Mucosa of descending colon (tissue), 3 donors: ENCODE data around the gene CECR2. TPM values are rescaled to one million over a fixed set of nuclear protein-coding genes. Genes with fewer than 3 reads are reported as not detected.

Source experiments
- ATAC-seq: fragments of 200-7000 bp; cut with Tn5 transposase; one replicate; pipeline ENCODE4 v1.9.1; 2020; ENCODE audit warnings: mild to moderate bottlenecking, moderate library complexity
- DNase-seq, 3 donors: peaks; one replicate each; pipeline ENCODE4 v3.0.0-alpha.2; 2020
- H3K36me3 ChIP-seq: fragments of 200-600 bp; one replicate; pipeline ENCODE4 v1.8.0; 2021; ENCODE audit warnings: low read depth, mild to moderate bottlenecking
- H3K4me1 ChIP-seq: fragments of 200-600 bp; one replicate; pipeline ENCODE4 v1.8.0; 2021; ENCODE audit warnings: low read depth, mild to moderate bottlenecking
- H3K4me3 ChIP-seq: fragments of 200-600 bp; one replicate; pipeline ENCODE4 v1.8.0; 2021; ENCODE audit warnings: mild to moderate bottlenecking
- H3K9me3 ChIP-seq: fragments of 200-600 bp; one replicate; pipeline ENCODE4 v1.8.0; 2021; ENCODE audit warnings: mild to moderate bottlenecking
- CTCF ChIP-seq: fragments of 200-600 bp; IDR thresholded peaks from one replicate; pipeline ENCODE4 v1.8.0; 2022; ENCODE audit warnings: antibody characterized with exemption, mild to moderate bottlenecking
- intact Hi-C, 2 donors: fragments of 100-400 bp; cut with DNase I in 1 of 2; cut with micrococcal nuclease in 1 of 2; formaldehyde crosslinking; loops; one replicate each; pipeline versions ENCODE4 v1.11.0 to v1.11.1; 2022; cut with DNase I, micrococcal nuclease
- total RNA-seq, 3 donors: library from RNA; stranded (reverse); fragmentation: NEBNext Ultra II Directional in 2 of 3; extraction: Animal tissue kit (Norgen Biotek cat#: 25700) in 2 of 3; gene quantifications; one replicate each; pipeline versions ENCODE4 v1.2.1 to v1.2.4, GENCODE V29; 2021 to 2023
- donor health status: DM: no; HTN: no; CAD: no; lungs with moderate emphysema.
- donor health status: DM: no; HTN: no; CAD: no.
- donor health status: DM: no; HTN: yes; CAD: no.

Gene CECR2
- total RNA-seq, 3 donors from 2014 or later = 0.27 to 1.4 (median 0.29) TPM

- Histone ChIP-seq H3K9me3 (no peaks in the 10 kb centered on the region), H3K36me3 (no peaks in the 10 kb centered on the region), H3K4me3 (no peak overlapping the region), H3K4me1 (peaks cover 5% of the 10 kb centered on the region)
- no peak for ATAC-seq
- intact Hi-C loops = no loop called here
- no peak for TF ChIP-seq CTCF
- DNase-seq = no peak
Observed at GRCh38 chr22:17371448-17371847, 2.2 kb downstream of the CECR2 start.

GRCh38 chr22:17373855-17374254 lies 4.6 kb downstream of the CECR2 start:
- TF ChIP-seq CTCF = no peak
- intact Hi-C loops = no loop called here
- ATAC-seq (no peak), DNase-seq (no peak)
- Histone ChIP-seq H3K4me3 (no peak overlapping the region), H3K4me1 (no peaks in the 10 kb centered on the region), H3K36me3 (no peaks in the 10 kb centered on the region), H3K9me3 (no peaks in the 10 kb centered on the region)

GRCh38 chr22:17375914-17376614 lies 6.8 kb downstream of the CECR2 start:
- TF ChIP-seq CTCF = no peak
- ATAC-seq (no peak), DNase-seq (no peak)
- Histone ChIP-seq H3K4me3 (no peak overlapping the region), H3K36me3 (no peaks in the 10 kb centered on the region), H3K4me1 (no peaks in the 10 kb centered on the region), H3K9me3 (no peaks in the 10 kb centered on the region)
- intact Hi-C loops = no loop called here

GRCh38 chr22:17376950-17377349 lies 7.7 kb downstream of the CECR2 start:
- Histone ChIP-seq H3K4me1 (no peaks in the 10 kb centered on the region), H3K9me3 (no peaks in the 10 kb centered on the region), H3K36me3 (no peaks in the 10 kb centered on the region), H3K4me3 (no peak overlapping the region)
- DNase-seq (no peak), ATAC-seq (no peak)
- intact Hi-C loops = no loop called here
- TF ChIP-seq CTCF = no peak

GRCh38 chr22:17379944-17380343 lies 10.7 kb downstream of the CECR2 start:
- DNase-seq (no peak), ATAC-seq (no peak)
- H3K36me3 ChIP-seq = no peaks in the 10 kb centered on the region
- H3K9me3 ChIP-seq = no peaks in the 10 kb centered on the region
- H3K4me1 ChIP-seq = no peaks in the 10 kb centered on the region
- intact Hi-C loops = no loop called here
- H3K4me3 ChIP-seq = no peak overlapping the region
- TF ChIP-seq CTCF = no peak
